Suppressor macrophage (primary cell): ENCODE measurements around the gene SUMO4.

ENCODE experiments used
- DNase-seq, 4 experiments: peaks; one replicate each; pipeline ENCODE4 v3.0.0-alpha.2; 2020 to 2022
- total RNA-seq, 17 experiments: gene quantifications; one replicate each; lab custom pipeline; 2026; ENCODE audit warnings: mixed read lengths in 6 of 17, inconsistent platforms in 3 of 17; lab: John Stamatoyannopoulos, UW

SUMO4 gene
- total RNA-seq, result 0.58 to 6.2 (median 2.4) reads per million in 17 experiments

DNA sequence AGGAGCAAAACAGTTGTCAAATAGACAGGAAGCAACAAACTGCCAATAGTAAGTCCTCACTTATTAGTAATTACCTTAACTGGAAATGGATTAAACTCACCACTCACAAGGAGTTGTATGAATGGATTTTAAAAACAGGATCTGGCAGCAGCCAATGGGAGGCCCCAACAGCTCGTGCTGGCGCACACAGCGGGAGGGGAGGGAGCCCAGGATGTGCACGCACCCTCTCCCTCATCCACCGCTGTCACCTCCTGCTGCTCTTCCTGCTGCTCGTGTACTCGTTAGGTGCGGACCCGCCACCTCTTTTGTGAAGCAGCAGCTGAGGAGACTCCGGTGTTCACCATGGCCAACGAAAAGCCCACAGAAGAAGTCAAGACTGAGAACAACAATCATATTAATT lies at the start of gene SUMO4:
Gene SUMO4, plus strand, starts transcription at position 213 of the 400 bp plus-strand sequence. Its CDS starts 130 bp downstream, at position 343.
- DNase-seq, result no peak

DNA sequence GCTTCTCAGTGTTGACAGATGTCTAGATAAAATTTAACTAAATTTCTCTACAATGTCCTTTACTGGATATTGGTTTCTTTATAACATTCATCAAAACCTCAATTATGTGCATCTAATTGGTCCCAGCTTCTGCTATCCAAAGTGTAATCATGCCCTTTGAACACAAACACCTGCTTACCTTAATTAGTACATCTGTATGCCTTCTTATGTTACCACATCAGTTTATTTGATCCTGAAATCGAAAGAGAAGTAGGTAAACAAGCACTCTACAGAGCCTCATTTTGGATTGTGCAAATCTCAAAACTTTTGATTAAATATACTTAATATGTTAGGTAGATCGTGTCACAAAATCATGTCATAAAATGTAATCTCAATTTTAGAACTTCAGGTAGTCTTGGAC lies 46.1 kb upstream of the SUMO4 start:
- DNase-seq, result no peak

DNA sequence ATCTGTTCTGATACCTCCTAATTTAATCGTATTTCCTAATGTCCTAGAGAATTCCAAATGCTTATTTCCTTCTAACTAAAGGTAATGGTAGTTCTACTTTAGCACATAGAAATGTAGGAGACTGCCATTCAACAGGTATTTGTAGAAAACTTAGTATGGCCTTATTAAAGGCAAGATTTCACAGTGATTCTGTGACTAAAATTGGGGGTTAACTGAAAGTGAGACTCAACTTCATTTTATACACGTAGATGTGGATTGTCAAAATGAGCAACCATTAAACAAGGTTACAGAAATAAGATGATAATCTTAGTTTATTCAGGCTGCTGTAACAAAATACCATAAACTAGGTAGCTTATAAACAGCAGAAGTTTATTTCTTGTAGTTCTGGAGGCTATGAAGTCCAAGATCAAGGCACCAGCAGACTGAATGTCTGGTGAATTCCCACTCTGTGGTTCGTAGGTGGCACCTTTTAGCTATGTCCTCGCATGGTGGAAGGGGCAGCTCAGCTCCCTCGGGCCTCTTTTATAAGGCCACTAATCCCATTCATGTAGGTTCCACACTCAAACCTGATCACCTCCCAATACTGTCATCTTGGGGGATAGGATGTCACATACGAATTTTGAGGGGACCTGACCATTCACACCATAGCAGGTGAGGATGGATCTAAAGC lies 43.8 kb upstream of the SUMO4 start:
- DNase-seq, result no peak

DNA sequence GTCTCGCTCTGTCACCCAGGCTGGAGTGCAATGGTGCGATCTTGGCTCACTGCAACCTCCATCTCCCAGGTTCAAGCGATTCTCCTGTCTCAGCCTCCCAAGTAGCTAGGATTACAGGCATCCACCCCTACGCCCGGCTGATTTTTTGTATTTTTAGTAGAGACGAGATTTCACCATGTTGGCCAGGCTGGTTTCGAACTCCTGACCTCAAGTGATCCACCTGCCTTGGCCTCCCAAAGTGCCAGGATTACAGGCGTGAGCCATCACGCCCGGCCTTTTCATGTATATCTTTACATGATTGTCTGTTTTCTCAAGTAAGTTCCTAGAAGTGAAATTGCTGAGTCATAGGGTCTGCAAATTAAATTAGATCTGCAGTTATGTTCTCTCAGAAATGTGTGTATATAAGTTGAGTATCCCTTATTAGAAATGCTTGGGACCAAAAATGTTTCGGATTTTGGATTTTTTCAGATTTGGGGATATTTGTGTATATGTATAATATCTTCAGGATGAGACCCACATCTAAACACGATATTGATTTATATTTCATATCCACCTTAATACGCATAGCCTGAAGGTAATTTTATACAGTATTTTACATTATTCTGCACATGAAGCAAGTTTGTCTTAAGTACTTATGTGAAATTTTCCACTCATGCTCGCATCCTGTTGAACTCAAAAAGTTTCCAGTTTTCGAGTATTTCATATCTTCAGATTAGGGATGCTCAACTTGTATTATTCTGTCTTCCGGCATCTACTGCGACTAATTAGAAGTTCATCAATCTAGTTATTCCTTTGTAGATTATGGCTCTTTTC lies 42.1 kb upstream of the SUMO4 start:
- peak in 1 of 4 experiments; percentile 22 for DNase-seq

DNA sequence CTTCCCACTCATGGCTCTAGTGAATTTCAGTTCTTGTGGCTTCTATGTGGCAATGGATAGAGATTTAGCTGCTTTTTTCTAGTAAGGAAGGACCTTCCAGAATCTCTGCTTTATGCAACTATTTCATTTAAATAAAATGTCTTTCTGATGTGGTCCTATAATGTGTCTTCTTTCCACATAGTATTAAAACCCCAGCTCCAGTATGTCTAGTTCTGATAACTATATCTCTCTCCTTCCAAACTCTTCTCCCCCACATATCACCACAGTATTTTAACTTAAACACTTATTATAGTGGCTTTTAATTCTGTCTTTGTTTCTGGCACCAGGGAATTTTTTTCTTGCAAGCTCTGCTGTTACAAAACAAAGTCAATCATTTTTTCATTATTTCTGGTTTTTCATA lies 40.6 kb upstream of the SUMO4 start:
- DNase-seq, result peak in 1 of 4 experiments; percentile 35

DNA sequence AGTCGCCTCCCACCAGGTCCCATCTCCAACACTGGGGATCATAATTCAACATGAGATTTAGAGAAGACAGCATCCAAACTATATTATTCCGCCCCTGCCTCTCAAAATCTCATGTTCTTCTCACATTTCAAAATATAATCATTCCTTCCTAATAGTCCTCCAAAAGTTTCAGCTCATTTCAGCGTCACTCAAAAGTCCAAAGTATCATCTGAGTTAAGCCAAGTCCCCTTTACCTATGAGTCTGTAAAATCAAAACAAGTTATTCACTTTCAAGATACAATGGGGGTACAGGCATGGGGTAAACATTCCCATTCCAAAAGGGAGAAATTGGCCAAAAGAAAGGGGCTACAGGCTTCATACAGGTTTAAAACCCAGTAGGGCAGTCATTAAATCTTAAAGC lies 39.5 kb upstream of the SUMO4 start:
- no peak for DNase-seq

DNA sequence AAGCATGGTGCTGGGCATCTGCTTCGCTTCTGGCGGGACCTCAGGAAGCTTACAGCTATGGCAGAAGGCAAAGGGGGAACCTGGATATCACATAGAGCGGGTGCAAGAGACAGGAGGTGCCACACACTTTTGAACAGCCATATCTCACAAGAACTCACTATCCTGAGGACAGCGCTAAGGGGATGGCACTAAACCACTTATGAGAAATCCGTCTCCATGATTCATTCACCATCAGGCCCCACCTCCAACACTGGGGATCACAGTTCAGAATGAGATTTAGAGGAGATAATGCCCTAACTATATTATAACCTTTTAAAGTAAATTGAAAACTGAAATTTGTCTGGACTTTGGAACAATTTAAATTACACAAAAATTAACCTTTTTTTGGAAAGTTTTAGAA lies 37.8 kb upstream of the SUMO4 start:
- DNase-seq, result no peak

GRCh38 chr6:149363154-149363553 lies 36.9 kb upstream of the SUMO4 start:
- DNase-seq, result no peak

- no peak for DNase-seq
These were observed 35.5 kb upstream of the SUMO4 start for GRCh38 chr6:149364557-149364956.

DNA sequence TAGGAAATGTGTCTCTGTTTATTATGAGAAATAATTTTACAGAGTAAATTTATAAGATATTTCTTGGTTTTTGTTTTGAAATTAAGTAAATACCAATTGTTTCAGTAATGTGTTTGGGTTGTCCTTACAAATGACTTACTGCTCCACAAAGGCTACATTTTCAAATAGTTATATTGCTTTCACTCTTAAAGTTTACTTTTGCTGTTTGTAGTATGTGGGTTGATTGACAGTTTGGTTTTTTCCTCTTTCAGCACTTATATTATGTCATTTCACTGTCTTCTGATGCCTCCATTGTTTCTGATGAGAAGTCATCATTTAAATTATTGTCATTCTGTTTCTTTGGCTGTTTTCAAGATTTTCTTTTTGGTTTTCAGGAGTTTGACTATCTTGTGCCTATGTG lies 34.9 kb upstream of the SUMO4 start:
- DNase-seq, result no peak

DNA sequence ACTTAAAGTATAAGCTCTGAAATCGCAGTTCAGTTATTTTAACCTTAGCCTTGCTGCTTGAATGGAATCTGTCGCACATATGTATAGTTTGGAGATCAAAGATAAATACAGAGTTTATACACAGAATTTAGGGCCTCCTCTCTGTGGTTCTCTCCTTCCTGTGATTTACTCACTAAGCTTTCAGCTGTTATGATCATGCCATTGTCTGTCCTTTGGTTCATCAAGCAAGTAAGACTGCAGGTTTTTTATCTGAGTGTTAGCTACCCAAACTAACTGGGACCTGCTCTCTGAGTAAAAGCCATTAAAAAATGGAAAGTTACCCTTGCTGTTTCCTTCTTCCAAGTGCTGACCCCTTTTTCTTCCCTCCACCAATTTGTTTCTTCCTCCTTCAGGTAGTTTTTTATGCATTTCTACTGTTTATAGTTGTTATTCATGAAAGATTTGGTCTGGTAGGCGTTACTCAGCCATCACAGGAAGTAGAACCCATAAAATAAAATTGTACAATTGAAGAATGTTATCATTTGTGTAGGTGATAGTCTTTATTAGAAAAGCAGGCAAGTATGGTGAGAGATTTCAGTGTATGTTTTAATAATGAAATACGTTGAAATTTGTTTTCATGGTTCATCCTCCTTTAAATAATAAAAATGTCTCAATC lies 33.7 kb upstream of the SUMO4 start:
- no peak for DNase-seq

DNA sequence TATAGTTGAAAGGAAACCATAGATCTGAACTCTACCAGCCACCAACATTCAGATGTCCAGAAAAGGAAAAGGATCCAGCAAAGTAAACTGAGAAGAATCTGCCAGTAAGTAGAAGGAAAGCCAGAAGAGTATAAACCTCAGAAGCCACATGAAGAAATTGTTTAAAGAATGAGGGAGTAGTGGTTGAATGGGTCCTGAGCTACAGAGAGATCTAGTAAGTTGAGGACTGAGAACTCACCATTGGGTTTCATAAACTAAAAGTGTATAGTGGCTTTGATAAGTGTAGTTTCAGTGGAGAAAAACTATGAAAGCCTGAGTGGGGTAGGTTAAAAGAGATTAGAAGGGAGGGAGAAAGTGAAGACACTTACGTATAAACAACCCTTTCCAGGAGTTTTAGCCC lies 32.0 kb upstream of the SUMO4 start:
- DNase-seq, result no peak

- no peak for DNase-seq
These were observed 28.9 kb upstream of the SUMO4 start for GRCh38 chr6:149371154-149371553.

DNA sequence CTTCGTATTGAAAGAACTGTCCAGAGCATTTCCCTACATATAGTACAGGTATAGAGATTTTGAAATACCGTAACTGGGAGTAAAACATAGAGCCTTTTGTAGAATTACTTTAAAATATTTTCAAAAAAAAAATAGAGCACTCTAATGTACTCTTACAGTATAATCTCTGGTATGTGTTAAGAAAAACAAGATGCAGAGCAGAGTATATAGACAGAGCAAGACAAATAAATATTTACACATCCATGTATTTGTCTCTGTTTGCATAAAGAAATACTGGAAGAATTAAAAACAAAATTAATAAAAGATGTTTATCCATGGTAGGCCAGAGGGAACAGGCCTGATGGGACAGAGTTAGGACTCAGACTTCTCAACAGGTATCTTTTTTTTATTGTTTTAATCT lies 28.0 kb upstream of the SUMO4 start:
- DNase-seq, result no peak

DNA sequence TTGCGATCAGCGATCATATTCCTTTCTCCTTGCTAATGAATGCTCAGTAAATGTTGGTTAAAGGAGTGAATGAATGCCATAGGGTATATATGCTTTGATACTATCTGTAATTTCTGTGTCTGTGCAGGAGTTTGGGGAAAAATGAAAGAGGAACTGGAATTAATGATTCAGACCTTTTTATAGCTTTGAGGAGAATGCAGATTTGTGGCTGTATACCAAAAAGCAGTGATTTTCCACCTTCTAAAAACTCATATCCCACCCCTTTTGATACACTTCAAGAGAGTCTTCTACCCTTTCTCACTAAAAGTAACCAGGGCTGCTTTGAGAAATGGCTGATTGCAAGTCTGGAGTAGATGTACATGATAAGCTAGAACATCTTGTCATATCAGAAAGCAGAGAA lies 26.6 kb upstream of the SUMO4 start:
- peak in 3 of 4 experiments; percentile 8 to 58 (median 51) for DNase-seq

DNA sequence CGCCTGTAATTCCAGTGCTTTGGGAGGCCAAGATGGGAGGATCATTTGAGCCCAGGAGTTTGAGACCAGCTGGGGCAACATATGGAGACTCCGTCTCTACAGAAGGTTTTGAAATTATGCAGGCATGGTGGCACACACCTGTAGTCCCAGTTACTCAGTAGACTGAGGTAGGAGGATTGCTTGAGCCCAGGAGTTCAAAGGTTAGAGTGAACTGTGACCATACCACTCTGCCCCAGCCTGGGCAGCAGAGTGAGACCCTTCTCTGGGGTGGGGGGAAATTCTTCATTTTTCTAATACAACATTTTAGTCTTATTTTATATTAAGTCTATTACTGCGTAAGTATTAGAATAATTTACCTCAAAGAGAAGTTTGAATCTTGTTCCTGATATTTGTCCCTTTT lies 20.1 kb upstream of the SUMO4 start:
- no peak for DNase-seq

GRCh38 chr6:149380523-149380922 lies 19.5 kb upstream of the SUMO4 start:
- no peak for DNase-seq

- DNase-seq, result no peak
These were observed 16.7 kb upstream of the SUMO4 start for GRCh38 chr6:149383371-149383770.

DNA sequence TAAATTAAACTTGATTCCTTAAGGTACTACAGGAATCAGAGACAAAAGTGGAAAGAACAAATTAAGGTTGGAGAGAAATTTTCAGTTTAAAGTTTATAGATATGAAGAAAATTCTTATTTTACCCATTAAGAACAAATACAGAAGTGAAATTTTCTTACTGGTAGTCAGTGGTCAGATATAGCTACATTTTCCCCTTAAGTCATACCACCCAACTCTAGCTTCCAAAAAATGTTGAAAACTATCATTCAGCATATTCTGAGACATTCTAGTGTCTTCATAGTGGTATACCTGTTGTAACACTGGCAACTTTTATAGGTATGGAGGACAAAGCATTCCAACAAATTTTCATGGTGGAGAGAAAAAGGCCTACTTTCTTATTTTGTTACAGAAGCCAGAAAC lies 15.6 kb upstream of the SUMO4 start:
- DNase-seq, result no peak

DNA sequence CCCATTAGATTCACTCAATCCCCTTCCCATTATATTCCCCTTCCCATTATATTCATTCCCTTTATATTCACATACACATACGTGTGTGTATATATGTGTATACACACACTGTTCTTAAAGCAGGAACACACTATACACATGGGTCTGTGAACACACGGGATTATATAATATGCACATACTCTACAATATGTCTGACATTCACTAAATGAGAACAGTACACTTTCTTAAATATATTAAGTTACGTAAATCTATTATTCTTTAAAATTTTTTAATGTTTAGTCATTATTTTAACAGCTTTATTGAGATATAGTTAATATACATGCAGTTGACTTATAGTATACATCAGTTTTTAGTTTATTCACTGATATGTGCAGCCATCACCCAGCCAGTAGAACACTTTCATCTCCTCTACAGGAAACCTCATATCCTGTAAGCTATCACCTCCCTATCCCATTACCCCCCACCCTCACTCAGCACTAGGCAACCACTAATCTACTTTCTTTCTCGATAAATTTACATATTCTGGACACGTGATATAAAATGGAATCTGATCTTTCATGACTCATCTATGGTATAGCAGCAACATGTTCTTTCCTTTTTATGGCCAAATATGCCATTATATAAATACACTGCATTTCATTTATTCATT lies 13.9 kb upstream of the SUMO4 start:
- DNase-seq, result no peak

- no peak for DNase-seq
These were observed 12.1 kb upstream of the SUMO4 start for GRCh38 chr6:149387779-149388512.
